WTC11 (cell line): ENCODE data around the gene ZNF860.

Experiments
- CTCF ChIP-seq: fragments of 200-600 bp; IDR thresholded peaks from 2 replicates; pipeline ENCODE4 v1.8.0; 2022; ENCODE audit warnings: antibody characterized with exemption
- MLX ChIP-seq: sonication (generic); formaldehyde crosslinking; IDR thresholded peaks from 2 replicates; pipeline ENCODE4 v1.8.1; 2023; ENCODE audit warnings: mild to moderate bottlenecking, missing genetic modification reagents, moderate library complexity
- NR2C2 ChIP-seq: sonication (generic); formaldehyde crosslinking; IDR thresholded peaks from 2 replicates; pipeline ENCODE4 v1.8.0; 2022; ENCODE audit warnings: mild to moderate bottlenecking, missing genetic modification reagents
- SP1 ChIP-seq: sonication (generic); formaldehyde crosslinking; conservative IDR thresholded peaks from 2 replicates; pipeline ENCODE4 v1.8.1; 2022; ENCODE audit warnings: missing genetic modification reagents
- TCF7 ChIP-seq: sonication (generic); formaldehyde crosslinking; IDR thresholded peaks from 2 replicates; pipeline ENCODE4 v1.8.0; 2022; ENCODE audit warnings: mild to moderate bottlenecking, low read depth, missing genetic modification reagents, moderate library complexity
- ZNF121 ChIP-seq: sonication (generic); formaldehyde crosslinking; IDR thresholded peaks from 2 replicates; pipeline ENCODE4 v1.8.0; 2023; ENCODE audit warnings: missing genetic modification reagents
- ZNF512 ChIP-seq: sonication (generic); formaldehyde crosslinking; IDR thresholded peaks from 2 replicates; pipeline ENCODE4 v1.8.1; 2022; ENCODE audit warnings: missing genetic modification reagents, borderline replicate concordance

GRCh38 chr3:31997500-31997899 lies 15.9 kb downstream of the ZNF860 start:
- TF ChIP-seq MLX (CRISPR knock-in tag) (no peak), ZNF512 (CRISPR knock-in tag) (no peak), ZNF121 (CRISPR knock-in tag) (no peak), TCF7 (CRISPR knock-in tag) (no peak), NR2C2 (CRISPR knock-in tag) (no peak), CTCF (no peak), SP1 (no peak)
